ENCODE results near the gene CD59. TPM values are rescaled to one million over a fixed set of nuclear protein-coding genes. Genes with fewer than 3 reads are reported as not detected.

The CD59 gene
- polyA plus RNA-seq, 1 donor from 2014 or later: 248 TPM

- no peaks in the 10 kb centered on the region for H3K79me2 ChIP-seq (replicated peaks; ENCODE audit: insufficient read depth, low read length)
These were observed 64.0 kb downstream of the CD59 start for GRCh38 chr11:33672273-33672672.

GRCh38 chr11:33670250-33671011 is 65.8 kb downstream of the CD59 start:
- Histone ChIP-seq H2AFZ (ENCODE audit: low read depth, low read length) (no peak overlapping the region), H3K4me2 (ENCODE audit: low read length) (no peak overlapping the region), H3K9me3 (ENCODE audit: low read length) (no peaks in the 10 kb centered on the region), H3K9ac (ENCODE audit: low read length) (no peak overlapping the region), H3K36me3 (ENCODE audit: insufficient read depth, low read length) (peaks cover 21% of the 10 kb centered on the region), H3K4me3 (ENCODE audit: low read length) (no peak overlapping the region), H3K27ac (ENCODE audit: low read length) (no peak overlapping the region), H4K20me1 (ENCODE audit: insufficient read depth) (no peaks in the 10 kb centered on the region), H3K27me3 (ENCODE audit: insufficient read depth, low read depth, low read length) (no peaks in the 10 kb centered on the region), H3K79me2 (replicated peaks; ENCODE audit: insufficient read depth, low read length) (no peaks in the 10 kb centered on the region), H3F3A (ENCODE audit: insufficient read depth, low read length, poor library complexity, severe bottlenecking) (no peaks in the 10 kb centered on the region), H3K9me2 (ENCODE audit: insufficient read depth, low read length) (no peaks in the 10 kb centered on the region)
- TF ChIP-seq MXI1 (conservative IDR thresholded peaks at IDR 0.05; ENCODE audit: poor library complexity, severe bottlenecking) (no peak), CTCF (IDR thresholded peaks at IDR 0.05; ENCODE audit: poor library complexity, severe bottlenecking) (no peak), RAD21 (conservative IDR thresholded peaks at IDR 0.05) (no peak)

More at GRCh38 chr11:33672273-33672672, 64.0 kb downstream of the CD59 start:
- Histone ChIP-seq H3K4me3 (ENCODE audit: low read length) (no peak overlapping the region), H3K4me2 (ENCODE audit: low read length) (no peak overlapping the region), H3F3A (ENCODE audit: insufficient read depth, low read length, poor library complexity, severe bottlenecking) (no peaks in the 10 kb centered on the region), H4K20me1 (ENCODE audit: insufficient read depth) (no peaks in the 10 kb centered on the region), H3K36me3 (ENCODE audit: insufficient read depth, low read length) (peaks cover 13% of the 10 kb centered on the region), H3K9me3 (ENCODE audit: low read length) (peaks cover 3% of the 10 kb centered on the region), H3K27me3 (ENCODE audit: insufficient read depth, low read depth, low read length) (no peaks in the 10 kb centered on the region), H3K9ac (ENCODE audit: low read length) (no peak overlapping the region), H2AFZ (ENCODE audit: low read depth, low read length) (no peak overlapping the region), H3K9me2 (ENCODE audit: insufficient read depth, low read length) (no peaks in the 10 kb centered on the region), H3K27ac (ENCODE audit: low read length) (no peak overlapping the region)
- no peak for TF ChIP-seq TAF1 (IDR thresholded peaks at IDR 0.05; ENCODE audit: low read depth)
- TF ChIP-seq EZH2 (IDR thresholded peaks at IDR 0.05; ENCODE audit: borderline replicate concordance, insufficient read depth, low read length, poor library complexity, severe bottlenecking): no peak
- TF ChIP-seq MXI1 (conservative IDR thresholded peaks at IDR 0.05; ENCODE audit: poor library complexity, severe bottlenecking): no peak
- TF ChIP-seq RAD21 (conservative IDR thresholded peaks at IDR 0.05): no peak
- TF ChIP-seq CTCF (IDR thresholded peaks at IDR 0.05; ENCODE audit: poor library complexity, severe bottlenecking): no peak
- no peak for TF ChIP-seq SMC3 (conservative IDR thresholded peaks at IDR 0.05; ENCODE audit: poor library complexity)
- TF ChIP-seq POLR2AphosphoS5 (IDR thresholded peaks at IDR 0.05): no peak
- no peak for TF ChIP-seq EP300 (conservative IDR thresholded peaks at IDR 0.05; ENCODE audit: poor library complexity, severe bottlenecking)
- TF ChIP-seq REST (IDR thresholded peaks at IDR 0.05; ENCODE audit: borderline replicate concordance): no peak
